Testis (tissue), 2 donors: ENCODE data around the gene TOMM7.

Experiments
- POLR2A ChIP-seq: fragments of 450-650 bp; IDR thresholded peaks from one replicate; pipeline ENCODE4 v1.6.1; 2017; ENCODE audit warnings: antibody characterized with exemption, mild to moderate bottlenecking, moderate library complexity
- TF ChIP-seq, protein P1 (sequence below), 3 experiments: fragments of 450-650 bp in 2 of 3; fragments of 200-600 bp in 1 of 3; sonication (generic) in 1 of 3; IDR thresholded peaks; one replicate each; pipeline ENCODE4 v1.5.1; 2016 to 2019; ENCODE audit warnings: antibody characterized with exemption in 3 of 3, mild to moderate bottlenecking in 2 of 3, moderate library complexity in 1 of 3

DNA sequence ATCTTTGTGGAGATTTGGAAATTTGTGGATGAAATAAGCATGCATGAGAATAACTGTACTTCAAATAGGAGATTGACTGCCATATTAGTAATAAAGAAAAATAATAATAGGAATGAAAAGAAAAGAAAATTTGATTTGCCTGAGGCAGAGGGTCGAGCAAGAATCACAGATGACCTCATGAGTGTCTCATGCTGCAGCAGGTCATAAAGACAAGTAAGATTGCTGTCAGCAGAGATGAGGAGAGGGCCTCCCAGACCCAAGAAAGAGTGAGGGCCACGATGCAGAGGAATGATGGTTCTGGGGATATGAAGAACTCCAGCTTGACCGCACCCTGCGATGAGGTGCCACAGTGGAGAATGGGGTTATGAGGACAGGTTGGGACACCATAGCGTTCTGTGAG, 39.2 kb downstream of the TOMM7 start:
- TF ChIP-seq, protein P1, sequence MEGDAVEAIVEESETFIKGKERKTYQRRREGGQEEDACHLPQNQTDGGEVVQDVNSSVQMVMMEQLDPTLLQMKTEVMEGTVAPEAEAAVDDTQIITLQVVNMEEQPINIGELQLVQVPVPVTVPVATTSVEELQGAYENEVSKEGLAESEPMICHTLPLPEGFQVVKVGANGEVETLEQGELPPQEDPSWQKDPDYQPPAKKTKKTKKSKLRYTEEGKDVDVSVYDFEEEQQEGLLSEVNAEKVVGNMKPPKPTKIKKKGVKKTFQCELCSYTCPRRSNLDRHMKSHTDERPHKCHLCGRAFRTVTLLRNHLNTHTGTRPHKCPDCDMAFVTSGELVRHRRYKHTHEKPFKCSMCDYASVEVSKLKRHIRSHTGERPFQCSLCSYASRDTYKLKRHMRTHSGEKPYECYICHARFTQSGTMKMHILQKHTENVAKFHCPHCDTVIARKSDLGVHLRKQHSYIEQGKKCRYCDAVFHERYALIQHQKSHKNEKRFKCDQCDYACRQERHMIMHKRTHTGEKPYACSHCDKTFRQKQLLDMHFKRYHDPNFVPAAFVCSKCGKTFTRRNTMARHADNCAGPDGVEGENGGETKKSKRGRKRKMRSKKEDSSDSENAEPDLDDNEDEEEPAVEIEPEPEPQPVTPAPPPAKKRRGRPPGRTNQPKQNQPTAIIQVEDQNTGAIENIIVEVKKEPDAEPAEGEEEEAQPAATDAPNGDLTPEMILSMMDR (IDR thresholded peaks at IDR 0.05), result no peak
- no peak for TF ChIP-seq POLR2A
